ENCODE results near the gene OSTN. TPM values are rescaled to one million over a fixed set of nuclear protein-coding genes. Genes with fewer than 3 reads are reported as not detected.

Gene OSTN
- total RNA-seq, 4 donors from 2014 or later, result 0.30 TPM; not detected in 3

DNA sequence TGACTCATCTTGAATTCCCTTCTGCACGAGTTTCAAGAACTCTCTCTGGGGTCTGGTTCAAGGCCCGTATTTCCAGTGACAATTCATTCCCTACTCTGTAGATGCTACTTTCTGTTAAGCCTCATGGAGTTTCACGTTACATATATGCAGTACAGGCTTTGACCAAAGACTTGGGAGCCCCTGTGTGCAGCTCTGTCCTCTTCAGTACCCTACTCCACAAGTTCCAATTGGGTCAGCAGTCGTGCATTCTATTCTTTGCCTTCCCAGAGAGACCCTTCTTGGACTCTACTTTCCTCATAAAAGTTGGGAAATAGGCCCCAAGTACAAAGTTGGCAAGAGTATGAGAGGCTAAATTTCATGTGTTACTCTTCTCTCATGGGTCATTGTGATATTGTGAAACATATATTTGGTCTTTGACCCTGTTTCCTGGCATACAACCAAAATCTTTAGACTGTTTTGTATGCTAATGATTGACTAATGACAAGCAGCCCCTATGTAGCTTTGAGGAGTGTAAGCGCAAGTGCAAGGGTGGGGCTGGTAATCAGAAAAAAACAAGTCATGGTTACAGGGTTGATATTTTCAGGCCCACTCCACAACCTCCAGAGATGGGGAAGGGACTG is 115.2 kb downstream of the OSTN start:
- TF ChIP-seq EP300 (IDR thresholded peaks at IDR 0.05), result no peak
- no peak for TF ChIP-seq POLR2AphosphoS5 (IDR thresholded peaks at IDR 0.05)
- TF ChIP-seq, protein P1, sequence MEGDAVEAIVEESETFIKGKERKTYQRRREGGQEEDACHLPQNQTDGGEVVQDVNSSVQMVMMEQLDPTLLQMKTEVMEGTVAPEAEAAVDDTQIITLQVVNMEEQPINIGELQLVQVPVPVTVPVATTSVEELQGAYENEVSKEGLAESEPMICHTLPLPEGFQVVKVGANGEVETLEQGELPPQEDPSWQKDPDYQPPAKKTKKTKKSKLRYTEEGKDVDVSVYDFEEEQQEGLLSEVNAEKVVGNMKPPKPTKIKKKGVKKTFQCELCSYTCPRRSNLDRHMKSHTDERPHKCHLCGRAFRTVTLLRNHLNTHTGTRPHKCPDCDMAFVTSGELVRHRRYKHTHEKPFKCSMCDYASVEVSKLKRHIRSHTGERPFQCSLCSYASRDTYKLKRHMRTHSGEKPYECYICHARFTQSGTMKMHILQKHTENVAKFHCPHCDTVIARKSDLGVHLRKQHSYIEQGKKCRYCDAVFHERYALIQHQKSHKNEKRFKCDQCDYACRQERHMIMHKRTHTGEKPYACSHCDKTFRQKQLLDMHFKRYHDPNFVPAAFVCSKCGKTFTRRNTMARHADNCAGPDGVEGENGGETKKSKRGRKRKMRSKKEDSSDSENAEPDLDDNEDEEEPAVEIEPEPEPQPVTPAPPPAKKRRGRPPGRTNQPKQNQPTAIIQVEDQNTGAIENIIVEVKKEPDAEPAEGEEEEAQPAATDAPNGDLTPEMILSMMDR (IDR thresholded peaks at IDR 0.05), result no peak
- TF ChIP-seq POLR2A (IDR thresholded peaks at IDR 0.05), result no peak
- H3K27ac ChIP-seq, result no peak overlapping the region

More for the DNA sequence above, 115.2 kb downstream of the OSTN start:
- 87% methylated on average over 5 of the region's 5 CpGs for WGBS
- H3K36me3 ChIP-seq, result no peaks in the 10 kb centered on the region
- H3K9me3 ChIP-seq, result no peaks in the 10 kb centered on the region
- no peak for DNase-seq (ENCODE audit: low spot score in 2 of 2)
- no peak overlapping the region for H3K4me3 ChIP-seq
- H3K27me3 ChIP-seq, result no peaks in the 10 kb centered on the region
- no peaks in the 10 kb centered on the region for H3K4me1 ChIP-seq

Other genes starting within 250 kb of the OSTN start
- 10 to 100 TPM; 34.9 to 67.7 (median 42.4) TPM for gene CCDC50, start 130.2 kb downstream of the OSTN start, total RNA-seq
- 1 to 10 TPM in 1 of 4 donors, not detected in 3; 1.0 TPM for gene UTS2B, start 131.3 kb downstream of the OSTN start, total RNA-seq

Data from suprapubic skin (tissue), 4 donors.